SK-N-MC (cell line): ENCODE measurements around the gene PDE6H.

ENCODE experiments used
- EZH2 ChIP-seq: fragments of 200-600 bp; sonication (generic); IDR thresholded peaks from one replicate; pipeline ENCODE4 v1.6.1; 2017; ENCODE audit warnings: antibody characterized with exemption
- POLR2AphosphoS5 ChIP-seq: IDR thresholded peaks from 2 replicates; pipeline ENCODE4 v1.6.1; 2012; ENCODE audit warnings: mild to moderate bottlenecking, low read depth, low read length, borderline replicate concordance

GRCh38 chr12:15005064-15005463 lies 32.2 kb downstream of the PDE6H start:
- no peak for TF ChIP-seq EZH2
- no peak for TF ChIP-seq POLR2AphosphoS5
